HL-60 (cell line): ENCODE results near the gene IRF4.

Experiments used
- DNase-seq, 2 experiments: peaks; one replicate each; pipeline ENCODE4 v3.0.0-alpha.2; 2010 to 2020; ENCODE audit warnings: low read depth in 1 of 2, low spot score in 1 of 2
- H3K27ac ChIP-seq: fragments of 250-450 bp; sonication (Bioruptor Pico); replicated peaks from 2 replicates; pipeline ENCODE4 v1.5.1; 2020; ENCODE audit warnings: mild to moderate bottlenecking, moderate library complexity
- H3K27me3 ChIP-seq: fragments of 250-450 bp; sonication (Bioruptor Pico); 2 replicates; pipeline ENCODE4 v1.5.1; 2021; ENCODE audit warnings: mild to moderate bottlenecking, moderate library complexity; ENCODE audit not compliant: insufficient read depth, poor library complexity, severe bottlenecking
- H3K4me3 ChIP-seq: replicated peaks from 2 replicates; pipeline ENCODE4 v1.5.1; 2011; ENCODE audit warnings: mild to moderate bottlenecking, control low read depth, low read length; ENCODE audit not compliant: insufficient read depth
- CTCF ChIP-seq: IDR thresholded peaks from one replicate; pipeline ENCODE4 v1.5.1; 2011; ENCODE audit warnings: low read length, control low read depth, inconsistent platforms; ENCODE audit not compliant: insufficient read depth
- GABPA ChIP-seq: IDR thresholded peaks from 2 replicates; pipeline ENCODE4 v1.6.1; 2012; ENCODE audit warnings: low read depth
- POLR2AphosphoS5 ChIP-seq: IDR thresholded peaks from 2 replicates; pipeline ENCODE4 v1.6.1; 2012; ENCODE audit warnings: low read depth
- REST ChIP-seq: IDR thresholded peaks from 2 replicates; pipeline ENCODE4 v1.6.1; 2012; ENCODE audit warnings: low read depth; ENCODE audit not compliant: insufficient replicate concordance
- SPI1 ChIP-seq: IDR thresholded peaks from 2 replicates; pipeline ENCODE4 v1.6.1; 2012; ENCODE audit warnings: low read depth, mild to moderate bottlenecking, borderline replicate concordance

Gene IRF4

GRCh38 chr6:383856-384255 is 7.7 kb upstream of the IRF4 start:
- peaks cover 11% of the 10 kb centered on the region for H3K27me3 ChIP-seq
- TF ChIP-seq CTCF (no peak), SPI1 (no peak), GABPA (no peak), REST (no peak), POLR2AphosphoS5 (no peak)
- no peak overlapping the region for H3K27ac ChIP-seq
- no peak for DNase-seq
- H3K4me3 ChIP-seq: no peak overlapping the region

- DNase-seq: no peak
- Histone ChIP-seq H3K4me3 (no peak overlapping the region), H3K27me3 (peaks cover 20% of the 10 kb centered on the region), H3K27ac (no peak overlapping the region)
- no peak for TF ChIP-seq CTCF
- no peak for TF ChIP-seq REST
- TF ChIP-seq SPI1: no peak
- TF ChIP-seq GABPA: no peak
- no peak for TF ChIP-seq POLR2AphosphoS5
These were observed 6.7 kb upstream of the IRF4 start for GRCh38 chr6:384898-385297.

GRCh38 chr6:385614-386013 is 5.9 kb upstream of the IRF4 start:
- Histone ChIP-seq H3K27me3 (peaks cover 27% of the 10 kb centered on the region), H3K27ac (no peak overlapping the region), H3K4me3 (no peak overlapping the region)
- DNase-seq: no peak
- no peak for TF ChIP-seq GABPA
- no peak for TF ChIP-seq SPI1
- no peak for TF ChIP-seq CTCF
- TF ChIP-seq REST: no peak
- no peak for TF ChIP-seq POLR2AphosphoS5
